Amniotic epithelial cell (primary cell): ENCODE data around the gene BCL7A.
"Not testable (repeated sequence)": the region's sequence is repeated elsewhere in the genome, so short reads cannot be mapped to it uniquely, and the experiment has no call there.

Experiments used
- DNase-seq: peaks from one replicate; pipeline ENCODE4 v3.0.0-alpha.2; 2010; ENCODE audit warnings: low read depth

Gene BCL7A

GRCh38 chr12:122028165-122028904 lies 6.7 kb downstream of the BCL7A start:
- DNase-seq: no peak

- no peak for DNase-seq
Observed at GRCh38 chr12:122028905-122029560, 7.3 kb downstream of the BCL7A start.

- DNase-seq: no peak
Observed at GRCh38 chr12:122029620-122030423, 8.1 kb downstream of the BCL7A start.

GRCh38 chr12:122030424-122031035 lies 8.8 kb downstream of the BCL7A start:
- no peak for DNase-seq

DNA sequence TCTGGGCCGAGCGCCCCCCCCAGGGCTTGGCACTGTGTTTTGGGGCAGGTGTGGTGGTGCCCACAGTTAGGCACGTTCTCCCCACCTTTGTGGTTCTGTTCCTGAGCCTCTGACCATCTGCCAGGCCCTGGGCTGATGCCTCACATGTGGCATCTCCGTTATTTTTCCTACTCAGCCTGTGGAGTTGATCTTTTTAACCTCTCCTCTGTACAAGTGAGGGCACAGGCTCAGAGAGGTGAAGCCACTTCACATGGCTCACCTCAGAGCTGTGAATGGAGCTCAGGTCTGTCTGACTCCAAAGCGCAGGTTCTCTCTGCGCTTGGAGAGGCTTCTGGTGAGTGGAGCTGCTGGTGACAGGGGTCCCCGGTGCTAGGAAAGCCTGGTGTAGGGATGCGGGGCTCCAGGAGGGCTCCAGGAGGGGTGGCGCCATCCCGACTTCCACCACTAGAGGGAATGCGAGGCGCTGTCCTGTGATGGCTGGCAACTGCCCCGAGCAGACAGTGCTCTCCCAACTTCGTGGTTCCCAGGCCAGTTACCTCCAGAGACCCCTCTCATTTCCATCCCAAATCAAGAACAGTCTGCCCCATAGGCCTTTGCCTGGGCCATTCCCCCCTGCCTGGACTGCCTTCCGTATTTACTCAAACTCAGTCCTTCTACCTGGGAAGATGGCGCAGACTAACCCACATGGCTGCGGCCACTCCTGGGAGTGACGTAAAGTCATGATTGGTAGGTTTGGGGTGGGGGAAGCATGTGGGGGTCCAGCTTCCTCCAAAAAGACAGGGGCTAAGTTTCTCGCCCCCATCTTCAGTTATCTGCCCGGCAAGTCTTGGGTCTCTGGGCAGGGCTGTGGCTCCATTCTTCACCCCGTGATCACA lies 9.9 kb downstream of the BCL7A start:
- DNase-seq: no peak

DNA sequence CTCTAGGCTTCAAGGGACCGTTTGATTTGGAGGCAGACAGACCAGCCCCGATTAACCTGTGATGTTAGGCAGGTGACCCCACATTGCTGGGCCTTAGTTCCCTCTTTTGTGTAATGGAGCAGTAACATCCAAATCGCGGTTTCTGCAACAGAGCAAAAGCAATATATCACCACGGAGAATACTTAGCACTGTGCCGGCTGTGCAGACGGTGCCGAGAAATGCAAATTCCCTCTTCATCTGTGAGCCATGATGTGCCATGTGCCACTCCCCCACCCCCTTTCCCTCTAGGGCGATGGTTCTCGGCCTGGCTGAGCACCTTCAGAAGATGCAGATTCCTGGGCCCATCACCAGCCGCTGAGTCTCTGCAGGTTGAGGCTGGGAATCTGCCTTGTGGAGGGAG lies 10.9 kb downstream of the BCL7A start:
- no peak for DNase-seq

GRCh38 chr12:122035292-122035691 lies 13.6 kb downstream of the BCL7A start:
- DNase-seq: no peak

DNA sequence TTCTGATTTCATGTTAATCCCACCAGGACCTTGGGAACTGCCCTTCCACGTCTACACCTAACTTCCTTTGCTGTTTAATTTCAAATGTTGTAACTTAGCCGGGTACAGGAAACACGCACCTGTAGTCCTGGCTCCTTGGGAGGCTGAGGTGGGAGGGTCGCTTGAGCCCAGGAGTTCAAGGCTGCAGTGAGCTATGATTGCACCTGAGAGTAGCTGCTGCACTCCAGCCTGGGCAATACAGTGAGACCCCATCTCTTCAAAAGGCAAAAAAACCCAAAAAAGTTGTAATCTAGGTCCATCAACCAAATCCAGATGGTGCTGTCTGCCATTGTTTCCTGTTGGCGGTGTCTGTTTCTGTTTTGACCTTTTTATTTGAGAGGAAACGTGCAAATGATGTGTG lies 14.5 kb downstream of the BCL7A start:
- DNase-seq: no peak

- DNase-seq: no peak
Observed at GRCh38 chr12:122040579-122041386, 19.1 kb downstream of the BCL7A start.

GRCh38 chr12:122041458-122041857 lies 19.8 kb downstream of the BCL7A start:
- not testable (repeated sequence) for DNase-seq

- DNase-seq: no peak
Observed at GRCh38 chr12:122042910-122043309, 21.2 kb downstream of the BCL7A start.

GRCh38 chr12:122043476-122043875 lies 21.8 kb downstream of the BCL7A start:
- DNase-seq: no peak

DNA sequence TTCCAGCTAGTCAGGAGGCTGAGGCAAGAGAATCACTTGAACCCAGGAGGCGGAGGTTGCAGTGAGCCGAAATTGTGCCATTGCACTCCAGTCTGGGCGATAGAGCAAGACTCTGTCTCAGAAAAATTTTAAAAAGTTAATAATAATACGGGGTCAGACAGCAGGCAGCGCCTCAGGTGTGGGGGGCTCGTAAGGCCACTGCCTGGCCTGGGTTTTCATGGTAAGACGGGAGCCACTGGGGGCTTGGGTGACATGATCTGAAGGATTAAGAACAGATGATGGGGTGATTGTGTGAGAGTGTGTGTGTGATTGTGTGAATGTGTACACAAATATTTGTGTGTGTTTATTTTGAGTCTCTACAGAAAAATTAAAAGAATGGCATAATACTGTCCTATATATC lies 23.6 kb downstream of the BCL7A start:
- DNase-seq: no peak

DNA sequence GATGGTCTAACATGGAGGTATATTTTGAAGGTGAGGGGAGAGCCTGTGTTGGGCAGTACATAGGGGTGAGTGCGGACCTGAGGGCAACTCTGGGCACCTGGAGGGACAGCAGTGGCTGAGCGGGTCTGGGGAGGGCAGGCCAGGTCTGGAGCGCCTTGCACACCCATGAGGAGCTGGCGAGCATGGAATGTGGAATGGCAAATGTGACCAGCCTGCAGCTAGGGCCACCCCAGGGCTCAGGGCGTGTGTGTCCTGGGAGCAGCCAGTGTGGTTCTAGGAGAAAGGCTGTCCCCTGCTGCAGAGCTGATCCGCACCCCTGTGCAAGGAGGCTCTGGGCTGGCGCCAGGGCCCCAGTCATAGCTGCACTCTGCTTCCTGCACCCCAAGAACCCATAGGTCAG lies 24.5 kb downstream of the BCL7A start:
- no peak for DNase-seq

GRCh38 chr12:122048151-122048550 lies 26.5 kb downstream of the BCL7A start:
- peak; percentile 98 for DNase-seq

GRCh38 chr12:122049827-122050226 lies 28.1 kb downstream of the BCL7A start:
- no peak for DNase-seq

DNA sequence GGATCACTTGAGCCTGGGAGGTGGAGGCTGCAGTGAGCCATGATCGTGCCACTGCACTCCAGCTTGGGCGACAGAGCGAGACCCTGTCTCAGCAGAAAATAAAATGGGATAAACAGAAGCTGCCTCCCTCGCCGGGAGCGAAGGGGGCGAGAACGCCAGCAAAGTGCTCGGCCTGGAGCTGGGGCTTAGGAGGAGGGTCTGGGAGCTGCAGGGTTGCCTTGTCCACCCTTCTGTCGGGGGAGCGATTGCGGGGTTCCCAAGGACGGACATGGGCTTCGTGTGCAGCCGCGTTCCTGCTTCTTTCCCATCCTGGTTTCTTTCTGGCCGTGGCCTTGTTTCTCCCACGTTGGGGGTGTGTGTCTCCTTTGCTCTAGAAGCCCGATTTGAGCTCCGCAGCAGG lies 29.0 kb downstream of the BCL7A start:
- no peak for DNase-seq

GRCh38 chr12:122051231-122051876 lies 29.7 kb downstream of the BCL7A start:
- DNase-seq: peak; percentile 51

- DNase-seq: peak; percentile 81
Observed at GRCh38 chr12:122052285-122052684, 30.6 kb downstream of the BCL7A start.
